Thoracic aorta (tissue), 2 donors: ENCODE data around the gene KEAP1. TPM values are rescaled to one million over a fixed set of nuclear protein-coding genes. Genes with fewer than 3 reads are reported as not detected.
"Not testable (repeated sequence)": the region's sequence is repeated elsewhere in the genome, so short reads cannot be mapped to it uniquely, and the experiment has no call there.

Experiments used
- ATAC-seq: fragments of 150-250 bp; one replicate; pipeline ENCODE4 v1.8.0; 2017; ENCODE audit warnings: low read depth; ENCODE audit not compliant: insufficient number of reproducible peaks, low FRiP score
- DNase-seq: peaks from one replicate; pipeline ENCODE4 v3.0.0-alpha.2; 2020; ENCODE audit warnings: low spot score
- H3K27ac ChIP-seq, 2 donors: fragments of 200-600 bp; sonication (generic); 1 replicate in 1 of 2; 2 replicates in 1 of 2; pipeline ENCODE4 v1.5.1; 2016; ENCODE audit warnings: mild to moderate bottlenecking in 2 of 2, moderate library complexity in 2 of 2
- H3K27me3 ChIP-seq: fragments of 200-600 bp; sonication (generic); replicated peaks from 2 replicates; pipeline ENCODE4 v1.6.0; 2016; ENCODE audit warnings: mild to moderate bottlenecking; ENCODE audit not compliant: insufficient read depth
- H3K36me3 ChIP-seq: fragments of 200-600 bp; sonication (generic); one replicate; pipeline ENCODE4 v1.5.1; 2016
- H3K4me1 ChIP-seq, 2 donors: fragments of 200-600 bp; sonication (generic); 1 replicate in 1 of 2; 2 replicates in 1 of 2; pipeline versions ENCODE4 v1.5.1 to v1.6.0; 2016; ENCODE audit warnings: low read depth in 2 of 2, mild to moderate bottlenecking in 1 of 2; ENCODE audit not compliant: control insufficient read depth in 1 of 2
- H3K4me3 ChIP-seq: fragments of 200-600 bp; sonication (generic); 2 replicates; pipeline ENCODE4 v1.5.1; 2016; ENCODE audit warnings: mild to moderate bottlenecking
- H3K9me3 ChIP-seq: fragments of 200-600 bp; sonication (generic); 2 replicates; pipeline ENCODE4 v1.5.1; 2016
- total RNA-seq, 2 donors: library from RNA; depleted of rRNA; stranded (reverse); fragments of >200 nt; gene quantifications; one replicate each; pipeline versions ENCODE4 v1.1.0 to v1.2.3, GENCODE V29; 2016
- TF ChIP-seq, protein P1 (sequence below): fragments of 200-600 bp; sonication (generic); IDR thresholded peaks from one replicate; pipeline ENCODE4 v1.5.1; 2019; ENCODE audit warnings: antibody characterized with exemption

KEAP1 gene
- total RNA-seq, 2 donors from 2014 or later, result 42.0 to 57.3 TPM

DNA sequence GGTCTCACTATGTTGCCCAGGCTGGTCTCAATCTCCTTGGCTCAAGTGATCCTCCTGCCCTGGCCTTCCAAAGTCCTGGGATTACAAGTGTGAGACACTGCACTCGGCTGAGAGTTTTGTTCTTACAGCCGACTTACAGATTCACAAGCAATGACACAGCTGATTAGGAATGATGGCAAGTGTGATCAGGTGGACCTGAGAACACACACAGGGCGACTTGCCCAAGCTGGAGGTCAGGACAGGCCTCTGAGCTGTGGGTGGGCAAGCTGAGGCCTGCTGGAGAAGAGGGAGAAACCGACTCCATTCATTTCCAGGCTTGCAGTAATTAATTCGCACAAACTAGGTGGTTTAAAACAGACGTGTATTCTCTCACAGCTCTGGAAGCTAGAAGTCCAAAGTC lies 32.5 kb upstream of the KEAP1 start:
- Histone ChIP-seq H3K27me3 (no peaks in the 10 kb centered on the region), H3K9me3 (no peaks in the 10 kb centered on the region), H3K4me1 (peaks cover 0 to 6% of the 10 kb centered on the region in 2 donors), H3K4me3 (no peak overlapping the region), H3K36me3 (no peaks in the 10 kb centered on the region), H3K27ac (no peak overlapping the region)
- ATAC-seq, result no peak
- TF ChIP-seq, protein P1, sequence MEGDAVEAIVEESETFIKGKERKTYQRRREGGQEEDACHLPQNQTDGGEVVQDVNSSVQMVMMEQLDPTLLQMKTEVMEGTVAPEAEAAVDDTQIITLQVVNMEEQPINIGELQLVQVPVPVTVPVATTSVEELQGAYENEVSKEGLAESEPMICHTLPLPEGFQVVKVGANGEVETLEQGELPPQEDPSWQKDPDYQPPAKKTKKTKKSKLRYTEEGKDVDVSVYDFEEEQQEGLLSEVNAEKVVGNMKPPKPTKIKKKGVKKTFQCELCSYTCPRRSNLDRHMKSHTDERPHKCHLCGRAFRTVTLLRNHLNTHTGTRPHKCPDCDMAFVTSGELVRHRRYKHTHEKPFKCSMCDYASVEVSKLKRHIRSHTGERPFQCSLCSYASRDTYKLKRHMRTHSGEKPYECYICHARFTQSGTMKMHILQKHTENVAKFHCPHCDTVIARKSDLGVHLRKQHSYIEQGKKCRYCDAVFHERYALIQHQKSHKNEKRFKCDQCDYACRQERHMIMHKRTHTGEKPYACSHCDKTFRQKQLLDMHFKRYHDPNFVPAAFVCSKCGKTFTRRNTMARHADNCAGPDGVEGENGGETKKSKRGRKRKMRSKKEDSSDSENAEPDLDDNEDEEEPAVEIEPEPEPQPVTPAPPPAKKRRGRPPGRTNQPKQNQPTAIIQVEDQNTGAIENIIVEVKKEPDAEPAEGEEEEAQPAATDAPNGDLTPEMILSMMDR, result no peak
- DNase-seq, result no peak

DNA sequence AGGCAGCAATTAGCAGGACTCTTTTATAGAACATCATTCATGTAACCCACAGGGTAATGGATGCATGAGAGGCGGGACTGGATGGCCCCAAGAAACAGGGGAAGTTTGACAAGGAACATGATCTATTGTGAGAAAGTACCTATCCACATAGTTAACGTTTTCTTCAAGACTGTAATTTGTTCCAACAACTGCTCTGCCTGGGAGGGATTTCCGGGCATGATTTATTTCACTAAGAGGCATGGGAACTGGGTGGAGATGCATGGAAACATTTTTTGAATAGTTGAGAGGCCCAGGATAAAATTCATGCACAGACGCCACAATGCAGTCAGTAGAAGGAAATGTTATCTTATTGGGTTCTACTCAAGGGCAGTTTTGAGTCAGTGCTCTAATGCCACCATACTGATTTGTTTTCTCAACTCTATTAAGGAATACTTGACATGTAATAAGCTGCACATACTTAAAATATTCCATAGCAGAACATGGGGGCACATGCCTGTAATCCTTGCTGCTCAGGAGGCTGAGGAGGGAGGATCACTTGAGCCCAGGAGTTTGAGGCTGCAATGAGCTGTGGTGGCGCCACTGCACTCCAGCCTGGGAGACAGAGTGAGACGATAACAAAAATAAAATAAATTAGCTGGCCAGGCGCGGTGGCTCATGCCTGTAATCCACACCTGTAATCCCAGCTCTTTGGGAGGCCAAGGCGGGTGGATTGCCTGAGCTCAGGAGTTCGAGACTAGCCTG lies 30.7 kb upstream of the KEAP1 start:
- TF ChIP-seq, protein P1, result no peak
- ATAC-seq, result peak; percentile 55
- DNase-seq, result no peak
- H3K4me1 ChIP-seq, result peaks cover 0 to 6% of the 10 kb centered on the region in 2 donors
- peak overlapping the region in 1 of 2 donors; percentile 60 for H3K27ac ChIP-seq
- H3K4me3 ChIP-seq, result no peak overlapping the region
- H3K36me3 ChIP-seq, result no peaks in the 10 kb centered on the region
- H3K27me3 ChIP-seq, result no peaks in the 10 kb centered on the region
- no peaks in the 10 kb centered on the region for H3K9me3 ChIP-seq

DNA sequence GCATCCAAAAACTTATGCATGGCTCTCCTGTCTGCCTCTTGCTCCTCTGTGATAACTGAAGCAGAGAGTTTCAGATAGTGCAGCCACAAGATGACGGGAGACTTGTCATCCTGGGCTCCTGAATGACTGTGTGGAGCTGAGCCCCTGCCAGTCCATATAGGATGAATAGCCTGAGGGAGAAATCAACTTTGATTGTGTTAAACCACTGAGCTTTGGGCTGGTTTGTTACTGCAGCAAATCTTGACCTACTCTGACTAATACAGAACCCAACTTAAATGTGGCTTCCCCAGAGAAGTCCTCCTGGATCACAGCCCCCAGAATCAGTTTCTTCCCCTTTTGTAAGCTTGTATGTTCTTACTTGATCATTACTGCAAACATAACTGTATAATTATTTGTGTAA lies 29.3 kb upstream of the KEAP1 start:
- Histone ChIP-seq H3K27me3 (no peaks in the 10 kb centered on the region), H3K9me3 (no peaks in the 10 kb centered on the region), H3K36me3 (no peaks in the 10 kb centered on the region), H3K27ac (no peak overlapping the region), H3K4me3 (no peak overlapping the region), H3K4me1 (peaks cover 0 to 6% of the 10 kb centered on the region in 2 donors)
- TF ChIP-seq, protein P1, result no peak
- DNase-seq (no peak), ATAC-seq (no peak)

DNA sequence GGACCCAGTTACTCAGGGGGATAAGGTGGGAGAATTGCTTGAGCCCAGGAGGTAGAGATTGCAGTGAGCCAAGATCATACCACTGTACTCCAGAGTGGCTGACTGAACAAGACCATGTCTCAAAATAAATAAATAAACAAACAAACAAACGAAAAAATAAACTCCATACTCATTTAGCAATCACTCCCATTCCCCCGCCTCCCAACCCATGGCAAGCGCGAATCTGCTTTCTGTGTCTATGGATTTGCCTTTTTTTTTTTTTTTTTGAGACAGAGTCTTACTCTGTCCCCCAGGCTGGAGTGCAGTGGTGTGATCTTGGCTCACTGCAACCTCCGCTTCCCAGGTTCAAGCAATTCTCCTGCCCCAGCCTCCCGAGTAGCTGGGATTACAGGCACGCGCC lies 23.7 kb upstream of the KEAP1 start:
- not testable (repeated sequence) for H3K9me3 ChIP-seq, H3K4me1 ChIP-seq, ATAC-seq, H3K36me3 ChIP-seq, DNase-seq, H3K4me3 ChIP-seq, H3K27me3 ChIP-seq, H3K27ac ChIP-seq

DNA sequence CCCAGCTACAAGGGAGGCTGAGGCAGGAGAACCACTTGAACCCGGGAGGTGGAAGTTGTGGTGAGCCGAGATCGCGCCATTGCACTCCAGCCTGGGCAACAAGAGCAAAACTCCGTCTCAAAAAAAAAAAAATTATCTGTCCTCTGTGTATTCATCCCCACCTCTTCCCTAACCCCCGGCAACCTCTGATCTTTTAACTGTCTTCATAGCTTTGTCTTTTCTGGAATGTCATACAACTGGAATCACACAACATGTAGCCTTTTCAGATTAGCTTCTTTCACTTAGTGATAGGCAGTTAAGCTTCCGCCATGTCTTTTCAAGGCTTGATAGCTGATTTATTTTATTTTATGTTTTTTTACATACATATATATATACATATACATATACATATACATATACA lies 22.5 kb upstream of the KEAP1 start:
- no peaks in the 10 kb centered on the region for H3K36me3 ChIP-seq
- DNase-seq (no peak), ATAC-seq (no peak)
- H3K4me1 ChIP-seq, result no peaks in the 10 kb centered on the region
- no peaks in the 10 kb centered on the region for H3K27me3 ChIP-seq
- no peak overlapping the region for H3K4me3 ChIP-seq
- H3K27ac ChIP-seq, result no peak overlapping the region
- no peaks in the 10 kb centered on the region for H3K9me3 ChIP-seq
- TF ChIP-seq, protein P1, result no peak
